Suprapubic skin (tissue), 4 donors: ENCODE data around the gene CYP46A1. TPM values are rescaled to one million over a fixed set of nuclear protein-coding genes. Genes with fewer than 3 reads are reported as not detected.

Experiments
- DNase-seq, 2 donors: peaks; one replicate each; pipeline ENCODE4 v3.0.0-alpha.2; 2019; ENCODE audit warnings: low spot score in 2 of 2
- H3K27ac ChIP-seq: fragments of 200-600 bp; sonication (generic); one replicate; pipeline ENCODE4 v1.5.1; 2019
- H3K27me3 ChIP-seq: fragments of 200-600 bp; sonication (generic); one replicate; pipeline ENCODE4 v1.5.1; 2019
- H3K36me3 ChIP-seq: fragments of 200-600 bp; sonication (generic); one replicate; pipeline ENCODE4 v1.5.1; 2019
- H3K4me1 ChIP-seq: fragments of 200-600 bp; sonication (generic); one replicate; pipeline ENCODE4 v1.5.1; 2019
- H3K4me3 ChIP-seq: fragments of 200-600 bp; sonication (generic); one replicate; pipeline ENCODE4 v1.5.1; 2019; ENCODE audit warnings: mild to moderate bottlenecking
- H3K9me3 ChIP-seq: fragments of 200-600 bp; sonication (generic); one replicate; pipeline ENCODE4 v1.5.1; 2019
- CTCF ChIP-seq, 2 donors: fragments of 200-600 bp in 1 of 2; fragments of 450-650 bp in 1 of 2; sonication (generic) in 1 of 2; IDR thresholded peaks; one replicate each; pipeline ENCODE4 v1.5.1; 2016 to 2019; ENCODE audit warnings: antibody characterized with exemption in 2 of 2, mild to moderate bottlenecking in 1 of 2, moderate library complexity in 1 of 2
- EP300 ChIP-seq: sonication (generic); formaldehyde crosslinking; IDR thresholded peaks from one replicate; pipeline ENCODE4 v1.6.1; 2017; ENCODE audit warnings: antibody characterized with exemption
- POLR2A ChIP-seq, 2 donors: fragments of 450-650 bp; IDR thresholded peaks; one replicate each; pipeline ENCODE4 v1.6.1; 2017; ENCODE audit warnings: antibody characterized with exemption in 2 of 2, mild to moderate bottlenecking in 2 of 2, moderate library complexity in 2 of 2
- POLR2AphosphoS5 ChIP-seq, 3 donors: sonication (generic); formaldehyde crosslinking; IDR thresholded peaks; one replicate each; pipeline ENCODE4 v1.6.1; 2017; ENCODE audit warnings: antibody characterized with exemption in 3 of 3
- WGBS: methylation state at CpG from one replicate; pipeline ENCODE4 v1.1.5; 2018; 5-methylcytosine and 5-hydroxymethylcytosine counted together
- total RNA-seq, 4 donors: library from RNA; depleted of rRNA; stranded (reverse); fragments of >200 nt; gene quantifications; one replicate each; pipeline ENCODE4 v1.1.0, GENCODE V29; 2016

The CYP46A1 gene
- total RNA-seq, 4 donors from 2014 or later: 0.47 to 2.0 (median 1.0) TPM; not detected in 1

DNA sequence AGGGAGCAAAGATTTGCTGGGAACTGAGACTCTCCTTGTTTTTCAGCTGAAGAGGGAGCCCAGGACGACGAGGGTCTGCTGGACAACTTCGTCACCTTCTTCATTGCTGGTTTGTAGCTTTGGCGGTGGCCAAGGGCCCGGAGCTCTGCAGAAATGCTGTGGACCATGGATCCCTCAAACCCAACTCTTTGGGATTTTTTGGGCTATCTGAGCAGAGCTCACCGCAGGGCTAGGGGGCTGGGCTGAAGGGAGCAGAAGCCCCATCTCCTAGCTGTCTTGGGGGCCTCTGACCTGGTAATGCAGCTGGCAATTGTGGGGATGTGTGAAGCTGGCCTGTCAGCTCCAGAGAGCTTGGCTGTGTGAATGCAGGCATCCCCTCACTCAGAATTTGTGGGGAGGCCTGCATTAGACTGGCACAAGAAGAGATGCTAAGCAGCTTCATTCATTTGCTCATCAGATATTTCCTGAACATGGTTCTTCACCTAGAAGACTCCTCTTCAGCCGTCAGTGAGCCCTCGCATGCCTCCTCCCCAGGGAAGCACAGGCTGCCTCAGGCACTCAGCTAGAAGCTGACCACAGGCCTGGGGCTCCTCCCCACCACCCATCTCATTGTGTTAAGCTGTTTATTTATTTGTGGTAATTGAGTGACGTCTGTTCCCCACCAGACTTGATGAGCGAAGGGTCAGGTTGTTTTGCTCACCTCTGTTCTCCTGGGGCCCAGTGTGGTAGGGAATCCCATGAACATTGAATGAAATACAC, 32.2 kb downstream of the CYP46A1 start:
- WGBS: 69% methylated on average over 8 of the region's 10 CpGs
- TF ChIP-seq CTCF (IDR thresholded peaks at IDR 0.05): no peak
- TF ChIP-seq POLR2A (IDR thresholded peaks at IDR 0.05): no peak
- TF ChIP-seq EP300: no peak
- no peak for TF ChIP-seq POLR2AphosphoS5 (IDR thresholded peaks at IDR 0.05)
- peak in 1 of 2 donors; percentile 48 for DNase-seq

DNA sequence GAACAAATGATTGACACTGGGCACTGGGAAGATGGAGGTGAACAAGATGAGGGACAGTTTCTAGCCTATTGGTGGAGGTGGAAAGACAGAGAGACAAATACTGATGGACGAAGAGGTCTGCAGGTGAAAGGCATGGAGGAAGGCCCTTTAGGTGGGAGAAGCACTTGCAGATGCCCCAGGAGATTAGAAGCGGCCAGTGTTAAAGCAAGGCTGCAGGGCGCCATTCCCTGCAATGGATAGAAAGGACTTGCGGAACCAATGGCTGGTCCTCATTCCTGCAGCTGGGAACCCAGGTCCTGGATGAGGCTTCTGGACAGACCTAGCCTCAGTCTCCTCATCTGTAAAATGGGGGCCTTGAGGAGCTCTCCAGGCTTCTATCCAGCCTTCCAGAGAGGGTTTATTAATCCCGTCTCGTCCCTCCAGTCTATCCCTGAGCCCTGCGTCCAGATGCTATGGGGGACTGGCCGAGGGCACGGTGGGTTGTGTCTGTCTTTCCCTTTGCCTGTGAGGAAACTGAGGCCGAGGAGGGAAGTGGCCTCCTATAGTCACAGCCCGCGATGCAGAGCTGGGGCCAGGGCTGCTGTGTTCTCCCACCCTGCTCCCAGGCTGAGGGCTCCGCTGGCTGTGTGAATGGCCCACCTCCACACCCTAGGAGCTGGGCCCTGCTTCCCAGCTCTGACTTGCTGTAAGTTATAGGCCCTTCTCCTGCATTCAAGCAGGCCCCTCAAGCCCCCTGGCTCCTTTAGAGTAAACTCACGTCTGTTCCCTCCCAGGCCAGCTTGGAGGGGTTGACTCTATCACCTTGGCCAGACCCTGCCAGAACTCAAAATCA, 33.0 kb downstream of the CYP46A1 start:
- no peak overlapping the region for H3K4me3 ChIP-seq
- peak in 1 of 2 donors; percentile 48 for DNase-seq

More for the DNA sequence above, 32.2 kb downstream of the CYP46A1 start:
- Histone ChIP-seq H3K9me3 (no peaks in the 10 kb centered on the region), H3K4me3 (no peak overlapping the region), H3K27me3 (no peaks in the 10 kb centered on the region), H3K36me3 (no peaks in the 10 kb centered on the region), H3K27ac (no peak overlapping the region), H3K4me1 (no peaks in the 10 kb centered on the region)

GRCh38 chr14:99717682-99718013, 33.5 kb downstream of the CYP46A1 start:
- Histone ChIP-seq H3K27ac (no peak overlapping the region), H3K4me1 (no peaks in the 10 kb centered on the region), H3K4me3 (no peak overlapping the region), H3K27me3 (no peaks in the 10 kb centered on the region), H3K36me3 (no peaks in the 10 kb centered on the region), H3K9me3 (no peaks in the 10 kb centered on the region)
- no peak for TF ChIP-seq EP300
- WGBS: 70% methylated on average over 4 of the region's 5 CpGs
- no peak for DNase-seq

More for the DNA sequence above, 33.0 kb downstream of the CYP46A1 start:
- Histone ChIP-seq H3K27me3 (no peaks in the 10 kb centered on the region), H3K9me3 (no peaks in the 10 kb centered on the region), H3K36me3 (no peaks in the 10 kb centered on the region), H3K4me1 (no peaks in the 10 kb centered on the region), H3K27ac (no peak overlapping the region)
- 94% methylated on average over 7 of the region's 14 CpGs for WGBS
- no peak for TF ChIP-seq POLR2A (IDR thresholded peaks at IDR 0.05)
- no peak for TF ChIP-seq EP300
- no peak for TF ChIP-seq POLR2AphosphoS5 (IDR thresholded peaks at IDR 0.05)
- no peak for TF ChIP-seq CTCF (IDR thresholded peaks at IDR 0.05)

- H3K4me1 ChIP-seq: no peaks in the 10 kb centered on the region
- H3K9me3 ChIP-seq: no peaks in the 10 kb centered on the region
- no peaks in the 10 kb centered on the region for H3K27me3 ChIP-seq
- no peak overlapping the region for H3K27ac ChIP-seq
- 80% methylated on average over 10 of the region's 14 CpGs for WGBS
- peak in 1 of 2 donors; percentile 62 for DNase-seq
- H3K36me3 ChIP-seq: no peaks in the 10 kb centered on the region
- no peak overlapping the region for H3K4me3 ChIP-seq
- TF ChIP-seq POLR2A (IDR thresholded peaks at IDR 0.05): no peak
Observed at GRCh38 chr14:99718031-99718810, 34.1 kb downstream of the CYP46A1 start.

GRCh38 chr14:99718811-99719192, 34.7 kb downstream of the CYP46A1 start:
- no peak overlapping the region for H3K4me3 ChIP-seq
- TF ChIP-seq CTCF (IDR thresholded peaks at IDR 0.05) (no peak), POLR2AphosphoS5 (IDR thresholded peaks at IDR 0.05) (no peak), EP300 (no peak), POLR2A (IDR thresholded peaks at IDR 0.05) (no peak)
- H3K27me3 ChIP-seq: no peaks in the 10 kb centered on the region
- no peak overlapping the region for H3K27ac ChIP-seq
- H3K36me3 ChIP-seq: no peaks in the 10 kb centered on the region
- DNase-seq: peak in 1 of 2 donors; percentile 48
- no peaks in the 10 kb centered on the region for H3K9me3 ChIP-seq
- 88% methylated on average over 5 of the region's 5 CpGs for WGBS
- H3K4me1 ChIP-seq: no peaks in the 10 kb centered on the region
